Activated T-helper 1 cell treated with Interleukin-2 at 50 U/mL for 16 hours (primary cell): Measurements from ENCODE around the gene NBEAL2.

ENCODE experiments used
- DNase-seq: peaks from one replicate; pipeline ENCODE4 v3.0.0-alpha.2; 2020; ENCODE audit warnings: low read depth

NBEAL2 gene

DNA sequence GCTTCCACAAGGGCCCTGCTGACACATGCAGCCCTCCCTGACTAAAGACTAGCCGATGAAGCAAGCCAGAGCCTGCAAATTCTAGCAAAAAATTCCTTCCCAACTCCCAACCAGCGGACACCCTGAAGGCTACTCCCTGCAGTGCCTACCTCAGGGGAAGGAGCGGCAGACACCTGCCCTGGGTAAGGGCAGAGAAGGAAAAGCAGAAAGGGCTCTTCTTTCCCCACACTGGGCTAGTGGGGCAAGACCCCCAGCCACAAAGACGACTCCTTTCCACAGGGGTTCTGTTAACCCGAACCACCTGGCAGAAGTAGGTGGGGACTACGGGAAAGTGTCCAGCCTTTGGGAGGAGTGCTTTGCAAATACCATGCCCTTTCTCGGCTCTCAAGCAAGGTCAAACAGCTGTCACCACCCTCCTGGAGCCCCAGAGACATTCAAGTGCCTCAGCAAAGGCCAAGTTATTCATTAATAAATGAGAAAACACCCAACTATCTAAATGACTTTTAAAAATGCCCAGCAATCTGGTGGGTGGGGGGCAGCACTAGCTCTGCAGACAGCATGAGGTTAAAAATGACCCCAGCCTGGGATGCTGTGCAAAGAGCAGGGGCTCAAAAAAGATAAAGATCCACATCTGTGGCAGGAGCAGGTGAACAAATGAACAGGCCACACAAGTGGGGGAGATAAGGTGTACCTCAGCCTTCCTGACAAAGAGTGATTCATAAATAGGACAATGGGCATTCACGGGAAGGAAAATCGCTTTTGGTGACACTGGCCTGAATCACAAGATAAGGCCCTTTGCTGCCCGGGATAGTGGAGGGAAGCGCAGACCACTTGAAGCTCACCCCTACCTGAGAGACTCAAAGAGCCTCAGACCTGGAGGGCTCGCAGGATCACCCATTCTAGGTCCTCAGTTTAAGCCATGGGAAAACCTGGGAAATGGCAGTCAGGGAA is 36.0 kb upstream of the NBEAL2 start:
- no peak for DNase-seq

DNA sequence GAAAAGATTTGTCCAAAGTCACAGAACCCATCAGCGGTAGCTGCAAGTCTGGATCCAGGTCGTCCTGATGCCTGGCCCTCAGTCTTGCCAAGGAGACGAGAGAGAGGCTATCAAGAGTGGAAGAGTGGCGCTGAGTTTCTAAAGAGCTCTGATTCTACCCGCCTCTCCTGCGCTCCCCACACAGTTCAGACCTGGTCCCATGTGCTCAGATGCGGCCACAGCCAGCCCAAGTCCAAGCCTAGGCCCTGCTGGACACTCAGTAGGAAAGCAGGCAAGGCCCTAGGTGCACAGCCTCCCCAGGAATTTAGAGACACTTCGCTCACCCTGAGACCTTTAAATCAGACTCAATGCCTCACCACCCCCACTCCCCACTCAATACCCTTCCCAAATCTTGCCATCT is 35.3 kb upstream of the NBEAL2 start:
- no peak for DNase-seq

DNA sequence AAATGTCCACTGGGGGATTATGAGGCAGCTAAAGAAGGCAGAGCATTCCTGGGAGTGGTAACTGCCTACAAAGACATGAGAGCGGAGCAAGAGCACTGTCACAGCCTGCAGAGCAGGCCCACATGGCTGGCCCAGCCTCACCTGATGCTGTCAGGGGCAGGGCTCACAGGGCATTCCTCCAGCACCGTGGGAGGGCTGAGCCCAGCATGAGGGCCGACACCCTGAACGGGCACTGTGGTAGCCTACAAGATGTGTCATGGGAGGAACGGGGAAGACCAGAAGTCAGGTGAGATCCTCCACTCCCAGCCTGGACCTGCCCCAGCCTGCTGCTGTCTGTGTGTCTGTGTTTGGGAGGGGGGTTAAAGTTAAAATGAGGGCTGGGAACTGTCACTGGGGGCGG is 33.0 kb upstream of the NBEAL2 start:
- DNase-seq: no peak

DNA sequence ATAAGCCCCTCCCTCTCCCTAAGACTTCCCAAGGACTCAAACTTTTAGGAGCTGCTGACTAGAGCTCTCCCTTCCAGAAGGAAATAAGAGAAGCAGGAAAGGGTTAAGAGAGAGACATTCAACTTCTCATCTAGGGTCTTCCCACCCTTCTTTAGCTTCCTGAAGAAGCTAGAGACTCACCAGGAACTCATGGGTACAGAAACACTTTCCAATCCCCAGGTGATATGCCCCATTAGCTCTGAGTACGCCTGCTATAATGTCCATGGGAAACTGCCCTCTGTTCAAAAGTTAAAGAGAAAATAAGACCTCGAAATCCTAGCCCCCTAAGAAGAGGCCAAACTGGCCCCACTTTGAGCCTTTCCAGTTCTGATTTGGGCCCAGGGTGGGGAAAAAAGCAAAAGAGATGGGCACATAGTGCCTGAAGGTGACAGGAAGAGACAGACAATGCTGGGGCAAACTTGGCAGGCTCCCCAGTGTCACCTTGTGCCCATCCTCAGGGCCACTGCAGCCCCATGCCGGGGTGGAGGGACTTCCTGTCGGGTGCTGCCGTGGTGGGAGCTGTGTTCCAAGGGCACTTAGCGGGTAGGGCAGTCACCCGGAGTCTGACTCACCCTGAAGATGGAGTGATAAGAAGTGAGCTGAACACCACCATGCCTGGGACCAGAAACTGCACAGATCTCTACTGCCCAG is 32.5 kb upstream of the NBEAL2 start:
- peak; percentile 73 for DNase-seq

DNA sequence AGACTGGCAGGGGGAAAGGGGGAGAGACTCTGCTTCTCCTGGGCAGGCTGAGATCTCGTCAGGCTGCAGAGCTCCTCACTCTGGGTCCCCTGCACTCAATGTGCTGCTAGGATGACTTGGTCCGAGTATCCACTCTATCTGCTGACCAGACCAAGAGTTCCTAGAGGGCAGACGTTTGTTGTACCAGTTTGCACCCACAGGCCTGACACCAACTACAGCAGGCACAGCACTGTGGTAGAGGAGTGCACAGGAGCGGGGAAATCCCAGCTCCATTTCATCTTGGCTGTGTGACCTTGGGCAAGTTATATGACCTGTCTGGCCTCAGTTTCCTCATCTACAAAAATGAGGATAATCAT is 31.9 kb upstream of the NBEAL2 start:
- DNase-seq: no peak

DNA sequence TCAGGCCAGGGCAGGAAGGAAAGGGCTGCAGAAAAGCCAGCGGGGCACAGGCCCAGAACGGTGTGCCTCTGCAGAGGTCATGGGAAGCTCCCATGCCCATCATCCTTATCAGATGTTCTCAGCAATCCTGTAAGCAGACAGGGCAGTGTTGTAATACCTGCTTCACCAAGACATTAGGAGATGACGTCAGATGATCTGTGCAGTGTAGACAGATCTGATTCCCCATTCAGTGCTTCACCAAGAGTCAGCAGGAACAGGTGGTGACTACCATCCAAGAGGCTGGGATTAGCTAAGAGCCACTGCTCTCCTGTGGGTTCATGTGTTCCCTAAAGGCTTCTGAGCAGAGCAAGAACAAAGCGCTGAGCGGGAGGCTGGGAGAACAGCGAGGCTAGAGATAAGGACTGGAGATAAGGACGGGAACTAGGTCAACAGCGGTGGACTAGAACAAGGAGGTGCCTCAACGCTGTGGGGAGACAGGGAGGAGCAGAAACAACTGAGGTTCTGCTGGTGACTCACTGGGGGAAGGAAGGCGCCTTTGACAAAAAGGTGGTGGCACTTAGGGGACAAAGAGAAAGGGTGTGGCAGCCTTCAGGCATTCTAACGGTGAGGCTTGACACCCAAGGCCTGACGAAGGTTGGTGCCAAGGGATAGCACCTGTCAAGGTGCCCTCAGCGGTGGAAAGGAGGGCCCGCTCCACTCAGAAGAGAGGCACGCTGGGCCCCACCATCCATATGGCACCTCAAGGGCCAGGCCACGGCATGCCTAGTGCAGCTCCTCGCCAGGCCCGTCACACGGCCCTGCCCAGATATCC is 31.3 kb upstream of the NBEAL2 start:
- peak; percentile 62 for DNase-seq

DNA sequence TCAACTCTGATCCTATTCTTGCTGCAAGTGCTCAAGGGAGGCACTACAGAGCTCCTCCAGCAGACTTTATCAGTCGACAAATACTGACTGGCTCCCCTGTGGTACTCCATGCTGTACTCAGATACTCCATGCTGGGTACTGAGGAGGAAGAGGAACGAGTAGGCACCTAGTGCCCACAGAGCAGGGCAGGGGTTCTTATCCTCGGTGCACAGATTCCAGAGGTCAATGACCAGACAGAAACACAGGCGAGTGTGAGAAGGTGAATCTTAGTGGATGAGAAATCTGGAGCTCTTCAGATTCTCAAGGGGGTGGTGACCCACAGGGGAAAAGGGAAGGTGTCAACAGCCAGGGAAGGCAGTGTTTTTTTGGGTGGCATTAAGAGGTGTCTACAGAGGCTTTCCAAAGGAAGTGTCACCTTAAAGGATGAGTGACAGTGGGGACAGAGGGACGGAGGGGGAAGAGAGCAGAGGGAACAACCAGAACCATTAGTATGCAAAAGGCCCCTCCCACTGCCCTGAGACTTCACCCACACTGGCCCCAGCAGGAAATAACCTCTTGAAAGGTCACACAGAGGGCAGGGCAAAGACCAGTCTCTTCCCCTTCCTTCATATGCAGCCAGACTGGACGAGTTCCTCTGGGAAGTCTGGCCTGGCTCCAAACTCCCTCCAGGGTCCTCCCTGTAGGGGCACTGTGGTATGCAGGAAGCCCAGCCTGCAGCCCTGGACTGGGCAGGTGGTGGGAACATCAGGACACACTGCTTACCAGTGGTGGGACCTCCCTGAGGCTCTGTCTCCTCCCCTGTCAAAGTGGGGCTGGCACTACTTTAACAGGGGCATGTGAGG is 30.4 kb upstream of the NBEAL2 start:
- no peak for DNase-seq

DNA sequence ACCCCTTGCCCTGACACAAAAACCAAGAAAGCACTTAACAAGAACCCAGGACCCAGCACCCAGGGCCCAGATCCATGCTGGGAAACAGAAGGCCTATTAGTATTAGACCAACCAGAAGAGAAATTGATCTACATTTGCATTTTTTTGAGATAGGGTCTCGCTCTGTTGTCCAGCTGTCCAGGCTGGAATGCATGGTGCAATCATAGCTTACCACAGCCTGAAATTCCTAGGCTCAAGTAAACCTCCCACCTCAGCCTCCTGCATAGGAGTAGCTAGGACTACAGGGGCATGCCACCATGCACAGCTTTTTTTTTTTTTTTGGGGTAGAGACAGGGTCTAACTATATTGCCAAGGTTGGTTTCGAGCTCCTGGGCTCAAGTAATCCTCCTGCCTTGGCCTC is 29.3 kb upstream of the NBEAL2 start:
- DNase-seq: no peak

DNA sequence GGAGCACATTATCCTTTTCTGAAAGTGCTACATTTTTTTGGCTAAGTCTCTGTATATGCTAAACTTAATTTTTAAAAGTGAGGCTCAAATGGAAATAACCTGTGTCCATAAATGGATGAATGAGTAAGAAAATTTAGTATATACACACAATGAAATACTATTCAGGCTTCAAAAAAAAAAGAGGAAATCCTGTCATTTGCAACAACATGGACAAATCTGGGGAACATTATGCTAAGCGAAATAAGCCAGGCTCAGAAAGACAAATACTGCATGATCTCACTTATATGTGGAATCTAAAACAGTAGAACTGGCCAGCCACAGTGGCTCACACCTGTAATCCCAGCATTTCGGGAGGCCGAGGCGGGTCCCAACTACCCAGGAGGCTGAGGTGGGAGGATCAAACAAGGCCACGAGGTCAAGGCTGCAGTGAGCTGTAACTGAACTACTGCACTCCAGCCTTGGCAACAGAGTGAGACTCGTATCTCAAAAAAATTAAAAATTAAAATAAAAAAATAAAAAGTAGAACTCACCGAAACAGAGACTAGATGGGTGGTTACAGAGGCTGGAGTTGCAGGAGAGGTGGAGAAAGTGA is 28.7 kb upstream of the NBEAL2 start:
- DNase-seq: no peak

DNA sequence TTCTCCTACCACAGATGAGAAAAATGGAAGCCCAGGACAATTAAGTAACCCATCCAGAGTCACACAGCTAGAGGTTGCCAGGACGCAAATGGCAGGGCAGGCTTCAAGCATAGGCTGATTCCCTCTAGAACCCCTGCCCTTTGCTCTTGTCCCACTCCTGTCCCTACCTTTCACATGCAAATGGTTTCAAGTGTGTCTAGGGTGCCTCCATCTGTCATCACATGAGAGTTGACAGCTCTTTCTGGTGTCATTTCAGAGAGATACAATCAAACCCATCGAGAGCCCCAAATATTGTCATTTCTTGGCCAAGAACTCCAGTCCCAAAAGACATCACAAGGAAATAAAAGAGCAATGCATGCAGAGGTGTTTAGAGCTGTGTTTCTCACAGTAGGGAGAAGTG is 26.7 kb upstream of the NBEAL2 start:
- DNase-seq: no peak

DNA sequence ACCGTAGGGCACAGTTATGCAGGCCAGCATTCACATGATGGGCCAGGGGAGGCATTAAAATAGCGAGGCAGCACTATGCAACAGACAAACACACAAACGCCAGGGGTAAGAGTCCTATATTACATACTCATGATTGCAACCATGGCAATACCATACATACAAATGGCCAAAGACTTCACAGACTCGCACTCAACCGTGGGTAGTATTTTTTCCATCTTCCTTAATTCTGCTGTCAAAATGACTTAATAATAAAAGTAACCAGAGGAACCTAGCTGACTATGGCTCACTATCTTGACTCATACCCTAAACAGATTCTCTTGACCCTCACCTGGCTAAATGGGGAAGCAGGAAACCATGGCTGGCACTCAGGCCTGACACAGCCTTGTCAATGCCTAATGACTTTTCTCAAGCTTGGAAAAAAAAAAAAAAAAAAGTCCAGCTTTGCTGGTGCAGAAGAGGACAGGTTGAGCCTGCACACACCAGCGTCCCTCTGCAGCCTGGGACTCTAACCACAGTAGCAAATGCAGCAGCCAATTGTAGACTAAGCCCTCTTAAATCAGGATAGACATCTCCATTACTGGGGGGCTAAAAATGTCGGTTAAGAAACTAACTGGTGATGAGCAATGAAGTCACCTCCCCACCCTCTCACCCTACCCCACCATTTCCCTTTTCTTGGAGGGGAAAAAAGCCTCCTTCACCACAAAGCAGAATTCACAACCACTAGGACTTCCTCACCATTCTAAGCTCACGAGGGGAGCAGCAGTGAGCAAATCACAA is 26.0 kb upstream of the NBEAL2 start:
- no peak for DNase-seq

DNA sequence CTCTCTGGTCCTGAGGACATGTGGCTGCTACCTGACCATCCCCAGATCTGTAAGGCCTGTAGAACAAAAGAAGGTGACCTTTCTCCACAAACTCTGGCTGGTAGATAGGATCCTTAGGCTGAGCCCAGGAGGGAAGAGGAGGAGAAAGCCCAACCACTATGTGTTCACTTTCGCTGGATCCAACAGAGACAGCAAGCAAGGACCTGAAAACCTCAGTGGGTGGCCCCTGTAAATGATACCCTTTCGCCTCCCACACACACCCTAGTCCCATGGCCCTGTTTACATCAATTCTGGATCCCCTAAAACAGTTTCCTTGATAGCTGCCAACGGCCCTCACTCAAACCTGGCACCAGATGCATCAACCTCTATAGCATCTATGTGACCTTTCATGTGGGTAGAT is 25.3 kb upstream of the NBEAL2 start:
- DNase-seq: no peak

DNA sequence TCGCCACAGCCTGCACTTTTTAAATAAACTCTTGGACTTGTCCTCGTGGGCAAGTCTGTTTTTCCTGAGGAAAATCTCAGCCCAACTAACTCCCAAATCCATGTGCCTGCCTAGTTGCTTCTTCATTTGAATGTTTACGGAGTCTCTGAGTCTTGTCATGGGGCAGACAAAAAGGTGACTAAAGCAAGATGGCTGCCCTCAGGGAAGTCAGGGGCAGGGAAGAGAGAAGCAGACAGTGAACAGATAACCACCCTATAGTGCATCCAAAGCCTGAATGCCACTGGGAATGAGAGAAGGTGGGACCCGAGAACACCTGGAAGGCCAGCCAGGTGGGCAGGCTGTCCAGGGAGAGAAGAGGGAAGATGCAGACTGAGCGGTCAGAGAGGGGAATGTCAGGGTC is 24.3 kb upstream of the NBEAL2 start:
- no peak for DNase-seq

DNA sequence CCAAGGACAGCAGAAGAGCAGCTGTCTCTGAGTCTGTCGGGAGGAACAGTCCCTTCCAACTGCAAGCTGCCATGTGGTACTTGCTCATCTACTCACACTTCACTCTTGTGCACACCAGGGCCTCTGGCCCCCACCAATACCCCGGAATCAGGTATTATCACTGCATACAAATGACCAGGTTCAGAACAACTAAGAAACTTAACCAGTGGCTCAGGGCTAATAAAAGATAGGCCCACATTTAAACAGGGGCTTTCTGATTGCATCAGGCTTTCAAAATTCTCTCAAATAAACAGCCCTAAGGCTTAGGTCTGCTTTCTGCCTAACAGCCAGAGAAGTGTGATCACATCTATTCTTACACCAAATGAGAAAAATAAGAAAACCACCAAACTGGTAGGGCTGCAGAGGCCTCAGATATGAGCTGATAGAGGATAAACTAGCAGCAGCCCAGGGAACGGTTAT is 23.6 kb upstream of the NBEAL2 start:
- DNase-seq: no peak

DNA sequence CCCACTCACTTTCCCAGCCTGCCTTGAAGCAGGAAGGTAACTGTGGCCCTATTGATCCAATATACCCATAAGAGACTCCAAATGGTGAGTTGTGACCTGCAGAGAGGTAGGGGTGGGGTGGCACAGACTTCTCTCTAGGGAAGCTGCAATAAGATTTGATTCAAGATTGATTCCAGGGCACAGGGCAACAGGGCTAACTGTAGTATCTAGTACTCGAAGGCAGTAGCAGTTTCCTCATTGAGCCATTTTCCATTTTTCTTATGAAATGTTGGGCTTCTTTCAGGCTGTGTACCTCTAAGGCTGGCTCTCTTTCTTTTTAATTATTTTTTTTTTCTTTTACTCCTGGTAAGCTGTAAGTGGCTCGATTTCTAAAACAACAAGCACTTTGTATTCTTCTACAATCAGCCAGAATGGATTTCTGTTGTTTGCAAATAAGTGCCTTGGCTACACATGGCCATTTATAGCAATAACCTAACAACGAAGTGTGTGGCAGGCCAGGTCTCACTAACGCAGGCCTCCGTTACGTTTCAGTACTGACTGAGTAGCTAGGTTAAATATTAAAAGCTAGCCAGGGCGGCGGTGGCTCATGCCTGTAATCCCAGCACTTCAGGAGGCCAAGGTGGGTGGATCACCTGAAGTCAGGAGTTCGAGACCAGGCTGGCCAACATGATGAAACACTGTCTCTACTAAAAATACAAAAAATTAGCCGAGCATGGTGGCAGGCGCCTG is 22.2 kb upstream of the NBEAL2 start:
- no peak for DNase-seq

DNA sequence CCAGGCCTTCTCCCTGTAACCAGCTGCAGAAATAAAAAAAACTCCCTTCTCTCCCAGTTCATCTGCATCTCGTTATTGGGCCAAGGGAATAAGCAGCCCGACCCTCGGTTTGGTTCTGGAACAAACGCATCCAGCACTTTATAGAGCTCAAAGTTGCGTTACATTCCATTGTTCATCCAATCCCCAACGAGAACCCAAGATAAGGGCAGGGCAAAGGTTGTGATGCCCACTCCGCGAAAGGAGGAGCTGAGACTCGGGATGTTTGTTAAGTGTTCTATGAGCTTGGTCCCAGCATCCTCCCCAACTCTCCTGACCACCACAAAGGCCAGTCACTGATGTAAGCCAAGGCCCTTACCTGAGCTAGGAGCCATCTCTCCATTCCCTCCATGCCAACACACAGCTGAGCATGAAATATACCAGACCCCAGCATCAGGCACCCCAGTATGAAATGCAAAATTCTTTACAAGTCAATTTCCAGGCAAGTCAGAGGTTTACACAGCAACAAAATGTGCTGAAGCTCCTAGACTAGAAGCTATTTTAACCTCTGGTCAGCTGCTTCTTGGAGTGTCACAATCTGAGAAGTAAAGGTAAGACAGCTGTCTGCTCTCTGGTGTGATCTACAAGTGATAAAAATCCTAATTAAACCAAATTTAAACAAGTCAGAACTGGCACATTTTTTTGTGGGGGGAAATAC is 20.9 kb upstream of the NBEAL2 start:
- no peak for DNase-seq

DNA sequence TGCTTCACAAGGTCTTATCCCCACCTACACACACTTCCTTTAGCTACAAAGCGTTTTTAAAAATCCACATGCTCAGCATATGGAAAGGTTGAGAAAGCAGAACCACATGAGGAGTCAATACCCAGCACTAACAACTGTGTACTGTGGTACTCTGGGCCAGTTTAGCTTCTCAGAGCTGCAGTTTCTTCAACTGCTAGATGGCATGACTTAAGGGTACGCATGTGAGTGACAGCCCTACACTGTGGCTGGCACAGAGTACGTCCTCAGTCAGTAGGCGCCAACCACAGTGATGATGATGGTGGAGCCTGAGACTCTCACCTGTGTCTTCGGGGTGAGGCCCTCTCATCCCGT is 20.3 kb upstream of the NBEAL2 start:
- no peak for DNase-seq

DNA sequence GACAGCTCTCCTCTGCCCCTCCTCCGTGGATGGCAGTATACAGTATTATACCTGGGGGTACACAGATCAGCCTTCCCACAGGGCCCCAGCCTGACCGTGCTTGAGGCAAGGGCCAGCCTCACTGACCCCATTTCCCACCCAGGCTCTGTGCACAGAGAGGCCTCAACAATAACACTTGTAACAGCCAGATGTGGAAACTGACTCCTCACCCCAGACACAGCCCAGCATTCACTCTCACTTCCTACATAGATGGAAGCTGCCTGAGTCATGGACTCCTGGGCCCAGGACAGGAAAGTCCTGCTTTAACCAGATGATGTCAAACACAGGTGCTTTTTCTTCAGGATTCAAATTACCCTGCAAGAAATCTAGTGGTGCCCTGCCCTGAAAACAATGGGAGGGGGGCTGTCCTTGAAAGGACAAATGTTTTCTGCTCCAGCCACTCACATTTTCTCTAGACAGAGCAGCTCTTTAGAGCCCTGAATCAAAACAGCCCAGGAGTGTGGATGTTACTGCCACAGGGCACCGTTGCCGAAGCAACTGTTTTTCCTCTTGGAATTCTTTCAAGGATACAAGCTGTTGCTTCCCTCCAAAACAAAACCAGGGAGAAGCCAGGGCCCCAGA is 19.3 kb upstream of the NBEAL2 start:
- DNase-seq: no peak

DNA sequence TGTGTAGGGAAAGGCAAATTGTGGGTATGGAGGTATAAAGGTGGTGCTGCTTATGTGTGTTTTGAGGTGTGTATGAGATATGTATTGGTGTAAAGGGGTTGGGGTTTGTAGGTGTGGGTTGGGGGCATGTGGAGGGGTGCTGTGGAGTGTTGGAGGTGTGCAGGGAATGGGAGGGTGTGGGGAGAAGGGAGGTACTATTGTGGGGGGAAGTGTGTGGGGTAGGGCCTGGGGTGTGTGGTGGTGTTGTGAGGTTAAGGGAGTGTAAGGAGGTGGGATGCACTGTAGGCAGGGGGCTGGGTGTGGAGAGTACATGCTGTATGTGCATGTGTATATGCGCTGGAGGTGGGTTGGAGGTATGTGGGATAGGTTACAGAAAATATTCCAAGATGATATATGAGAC is 18.6 kb upstream of the NBEAL2 start:
- DNase-seq: no peak
